GM21619 (cell line): ENCODE data around the gene GMPPA.

Source experiments
- ATAC-seq: cut with Tn5 transposase; IDR thresholded peaks from one replicate; pipeline ENCODE4 v1.9.1; 2021; ENCODE audit not compliant: unreplicated experiment

GMPPA gene

GRCh38 chr2:219467736-219468075 lies 31.0 kb upstream of the GMPPA start:
- ATAC-seq = no peak

DNA sequence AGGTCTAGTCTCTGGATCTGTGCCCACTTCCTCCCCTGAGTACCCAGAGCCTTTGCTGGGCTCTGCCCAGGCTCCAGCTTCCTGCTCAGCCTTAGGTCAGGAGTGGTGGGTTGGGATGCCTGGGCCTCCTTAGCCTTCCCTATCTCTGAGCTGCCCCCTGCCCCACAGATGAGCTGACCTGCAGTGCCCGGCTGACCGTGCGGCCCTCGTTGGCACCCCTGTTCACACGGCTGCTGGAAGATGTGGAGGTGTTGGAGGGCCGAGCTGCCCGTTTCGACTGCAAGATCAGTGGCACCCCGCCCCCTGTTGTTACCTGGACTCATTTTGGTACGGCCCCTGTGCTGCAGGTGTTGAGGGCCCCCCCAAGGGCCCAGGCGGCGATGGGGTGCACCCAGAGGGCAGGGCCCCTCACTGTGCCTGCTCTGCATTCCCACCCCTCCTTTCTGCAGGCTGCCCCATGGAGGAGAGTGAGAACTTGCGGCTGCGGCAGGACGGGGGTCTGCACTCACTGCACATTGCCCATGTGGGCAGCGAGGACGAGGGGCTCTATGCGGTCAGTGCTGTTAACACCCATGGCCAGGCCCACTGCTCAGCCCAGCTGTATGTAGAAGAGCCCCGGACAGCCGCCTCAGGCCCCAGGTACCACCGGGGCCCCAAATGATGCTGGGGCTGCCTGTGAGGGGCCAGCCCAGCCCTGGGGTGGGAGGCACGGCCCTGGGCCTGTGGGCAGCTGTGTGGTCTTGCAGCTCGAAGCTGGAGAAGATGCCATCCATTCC lies 30.1 kb upstream of the GMPPA start:
- no peak for ATAC-seq

DNA sequence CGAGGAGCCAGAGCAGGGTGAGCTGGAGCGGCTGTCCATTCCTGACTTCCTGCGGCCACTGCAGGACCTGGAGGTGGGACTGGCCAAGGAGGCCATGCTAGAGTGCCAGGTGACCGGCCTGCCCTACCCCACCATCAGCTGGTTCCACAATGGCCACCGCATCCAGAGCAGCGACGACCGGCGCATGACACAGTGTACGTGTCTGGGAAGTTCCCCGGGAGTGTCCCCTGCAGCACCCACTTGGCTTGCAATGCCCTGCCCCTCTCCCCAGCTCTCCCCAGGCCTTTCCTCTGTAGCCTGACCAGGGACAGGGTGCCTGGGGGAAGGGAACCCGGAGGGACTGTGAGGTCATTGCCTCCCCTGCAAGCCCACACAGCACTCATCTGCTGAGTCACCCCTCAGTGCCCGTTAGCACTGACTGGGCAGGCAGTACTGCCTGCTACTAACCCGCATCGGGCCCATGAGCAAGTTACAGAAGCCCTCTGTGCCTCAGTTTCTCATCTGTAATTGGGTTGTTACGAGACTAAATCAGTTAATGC lies 29.4 kb upstream of the GMPPA start:
- no peak for ATAC-seq

- no peak for ATAC-seq
Observed at GRCh38 chr2:219470429-219470828, 28.3 kb upstream of the GMPPA start.

DNA sequence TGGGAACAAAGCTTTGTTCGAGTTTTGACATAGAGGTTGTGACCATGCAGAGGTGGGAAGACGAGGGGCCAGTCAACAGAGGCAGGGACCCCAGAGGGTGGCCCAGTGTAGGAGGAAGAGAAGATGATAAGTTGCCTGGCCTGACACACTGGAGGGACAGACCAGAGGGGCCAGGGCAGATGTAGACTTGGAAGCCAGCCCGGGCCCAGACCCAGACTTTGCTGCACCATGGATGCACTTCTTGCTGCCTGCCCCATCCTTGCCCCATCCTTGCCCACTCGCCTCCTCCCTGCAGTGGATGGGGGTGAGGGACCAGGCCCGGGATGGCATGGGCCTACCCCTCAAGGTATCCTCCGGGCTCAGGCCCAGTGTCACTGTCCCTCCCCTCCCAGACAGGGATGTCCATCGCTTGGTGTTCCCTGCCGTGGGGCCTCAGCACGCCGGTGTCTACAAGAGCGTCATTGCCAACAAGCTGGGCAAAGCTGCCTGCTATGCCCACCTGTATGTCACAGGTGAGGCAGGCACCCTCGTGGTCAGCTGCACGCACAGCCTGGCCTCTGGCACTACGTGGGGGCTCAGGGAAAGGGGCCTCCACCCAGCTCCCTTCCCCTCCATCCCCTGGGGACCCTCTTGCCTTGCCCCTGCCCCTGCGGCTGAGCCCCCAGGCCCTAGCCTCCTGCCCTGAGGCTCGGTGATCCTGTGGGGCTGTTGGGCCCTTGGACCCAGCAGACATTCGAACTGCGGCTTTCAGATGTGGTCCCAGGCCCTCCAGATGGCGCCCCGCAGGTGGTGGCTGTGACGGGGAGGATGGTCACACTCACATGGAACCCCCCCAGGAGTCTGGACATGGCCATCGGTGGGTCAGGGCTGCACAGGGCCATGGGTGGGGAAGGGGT lies 27.0 kb upstream of the GMPPA start:
- no peak for ATAC-seq

DNA sequence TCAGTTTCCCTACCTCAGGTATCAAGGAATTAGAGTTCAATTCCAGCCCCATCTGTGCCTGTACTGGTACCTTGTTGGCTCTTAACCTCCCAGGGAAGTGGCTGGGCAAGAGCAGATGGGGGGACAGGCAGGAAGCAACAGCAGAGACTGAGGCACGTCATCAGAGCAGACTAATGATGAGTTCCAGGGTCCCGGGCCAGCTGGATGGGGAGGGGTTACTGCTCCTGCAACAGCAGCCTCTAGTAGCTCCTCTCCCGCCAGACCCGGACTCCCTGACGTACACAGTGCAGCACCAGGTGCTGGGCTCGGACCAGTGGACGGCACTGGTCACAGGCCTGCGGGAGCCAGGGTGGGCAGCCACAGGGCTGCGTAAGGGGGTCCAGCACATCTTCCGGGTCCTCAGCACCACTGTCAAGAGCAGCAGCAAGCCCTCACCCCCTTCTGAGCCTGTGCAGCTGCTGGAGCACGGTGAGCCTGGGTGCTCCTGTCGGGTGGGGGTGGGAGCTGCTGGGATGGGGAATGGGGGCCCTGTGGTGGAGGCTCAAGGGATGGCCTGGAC lies 26.0 kb upstream of the GMPPA start:
- no peak for ATAC-seq

DNA sequence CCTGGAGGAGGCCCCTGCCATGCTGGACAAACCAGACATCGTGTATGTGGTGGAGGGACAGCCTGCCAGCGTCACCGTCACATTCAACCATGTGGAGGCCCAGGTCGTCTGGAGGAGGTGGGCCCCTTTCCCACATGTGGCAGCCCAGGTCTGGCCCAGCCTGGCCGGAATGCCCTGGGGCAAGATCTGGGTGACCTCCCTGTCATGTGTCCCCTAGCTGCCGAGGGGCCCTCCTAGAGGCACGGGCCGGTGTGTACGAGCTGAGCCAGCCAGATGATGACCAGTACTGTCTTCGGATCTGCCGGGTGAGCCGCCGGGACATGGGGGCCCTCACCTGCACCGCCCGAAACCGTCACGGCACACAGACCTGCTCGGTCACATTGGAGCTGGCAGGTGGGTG lies 25.2 kb upstream of the GMPPA start:
- ATAC-seq = no peak

- ATAC-seq = no peak
Observed at GRCh38 chr2:219474285-219475060, 24.2 kb upstream of the GMPPA start.

- ATAC-seq = no peak
Observed at GRCh38 chr2:219475278-219475677, 23.4 kb upstream of the GMPPA start.

GRCh38 chr2:219475697-219476651 lies 22.7 kb upstream of the GMPPA start:
- ATAC-seq = no peak

- ATAC-seq = no peak
Observed at GRCh38 chr2:219476652-219477151, 22.0 kb upstream of the GMPPA start.

GRCh38 chr2:219477179-219477578 lies 21.5 kb upstream of the GMPPA start:
- no peak for ATAC-seq

GRCh38 chr2:219477815-219478214 lies 20.9 kb upstream of the GMPPA start:
- ATAC-seq = no peak

- ATAC-seq = no peak
Observed at GRCh38 chr2:219478916-219479315, 19.8 kb upstream of the GMPPA start.

GRCh38 chr2:219480004-219480403 lies 18.7 kb upstream of the GMPPA start:
- no peak for ATAC-seq

DNA sequence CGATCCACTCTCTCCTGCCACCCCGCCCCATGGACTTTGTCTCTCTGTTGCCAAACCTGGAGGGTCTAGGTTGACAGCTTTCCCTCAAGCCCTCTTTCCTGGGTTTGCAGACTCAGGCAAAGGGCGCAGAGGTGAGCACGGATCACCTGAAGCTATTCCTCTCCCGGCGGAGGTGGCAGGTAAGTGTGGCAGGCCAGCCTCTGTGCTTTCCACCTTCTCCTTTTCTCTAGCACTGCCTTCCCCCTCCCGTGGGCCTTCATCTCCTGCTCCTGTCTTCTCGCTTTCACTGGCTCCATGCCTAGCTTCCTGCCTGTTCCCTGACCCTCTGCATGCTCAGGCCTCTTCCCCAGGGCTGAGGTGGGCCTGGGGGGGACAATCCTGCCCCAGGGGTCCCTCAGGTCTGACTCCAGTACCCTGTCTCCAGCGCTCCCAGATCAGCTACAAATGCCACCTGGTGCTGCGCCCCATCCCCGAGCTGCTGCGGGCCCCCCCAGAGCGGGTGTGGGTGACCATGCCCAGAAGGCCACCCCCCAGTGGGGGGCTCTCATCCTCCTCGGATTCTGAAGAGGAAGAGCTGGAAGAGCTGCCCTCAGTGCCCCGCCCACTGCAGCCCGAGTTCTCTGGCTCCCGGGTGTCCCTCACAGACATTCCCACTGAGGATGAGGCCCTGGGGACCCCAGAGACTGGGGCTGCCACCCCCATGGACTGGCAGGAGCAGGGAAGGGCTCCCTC lies 15.9 kb upstream of the GMPPA start:
- ATAC-seq = no peak

GRCh38 chr2:219483451-219484342 lies 15.0 kb upstream of the GMPPA start:
- ATAC-seq = no peak
